Measurements from ENCODE around the gene ZNF423.

ZNF423 gene

DNA sequence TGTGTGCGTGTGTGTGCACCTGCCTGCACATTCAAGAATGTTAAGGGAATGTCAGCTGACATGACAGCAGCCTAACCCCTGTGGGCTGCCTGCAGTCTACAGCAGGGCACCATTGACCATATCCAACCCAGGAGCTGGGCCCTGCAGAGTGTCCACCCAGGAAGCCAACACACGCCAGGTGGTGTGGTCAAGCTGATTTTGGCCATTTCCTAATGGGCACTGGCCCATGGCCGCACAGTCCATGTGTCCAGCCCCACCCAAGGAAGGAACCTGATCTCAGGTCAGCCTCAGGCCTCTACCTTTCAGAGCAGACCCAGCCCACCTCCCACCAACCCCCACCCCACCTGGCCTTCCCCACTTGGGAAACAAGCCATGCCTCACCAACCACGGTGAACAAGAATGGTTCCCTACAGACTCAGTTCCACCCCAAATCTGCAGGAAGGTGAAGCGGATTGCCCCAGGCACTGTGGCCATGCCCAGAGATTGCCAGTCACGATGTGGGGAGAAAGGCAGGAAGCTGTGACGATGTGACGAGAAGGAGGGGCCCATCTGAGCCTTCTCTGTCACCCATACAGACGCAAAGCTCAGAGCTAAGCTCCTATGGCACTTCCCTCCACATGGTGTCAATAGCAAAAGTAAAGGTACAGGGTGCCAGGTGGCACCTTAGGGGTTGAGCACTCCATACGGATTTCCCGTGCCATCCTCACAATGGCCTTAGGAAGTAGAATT, 77.5 kb downstream of the ZNF423 start:
- DNase-seq = no peak

GRCh38 chr16:49776734-49777133, 79.2 kb downstream of the ZNF423 start:
- no peak for DNase-seq

- no peak for DNase-seq
Observed at GRCh38 chr16:49776085-49776595, 79.8 kb downstream of the ZNF423 start.

DNA sequence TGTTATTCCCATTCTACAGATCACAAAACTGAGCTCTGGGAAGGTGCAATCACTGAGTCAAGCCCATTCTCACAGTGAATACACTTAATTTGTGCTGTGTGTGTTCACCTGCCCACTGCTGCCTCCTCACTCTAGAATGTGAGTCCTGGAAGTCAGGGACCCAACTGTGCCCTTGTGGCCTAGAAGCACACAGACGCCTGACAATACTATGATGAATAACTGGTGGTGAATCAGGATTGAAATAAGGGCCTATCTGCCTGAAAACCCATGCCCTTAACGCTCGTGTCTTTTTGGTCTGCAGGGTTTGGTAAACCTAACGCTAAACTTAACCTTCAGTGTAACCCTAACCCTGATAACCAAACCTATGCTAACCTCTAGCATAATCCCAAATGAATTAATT, 80.3 kb downstream of the ZNF423 start:
- no peak for DNase-seq

DNA sequence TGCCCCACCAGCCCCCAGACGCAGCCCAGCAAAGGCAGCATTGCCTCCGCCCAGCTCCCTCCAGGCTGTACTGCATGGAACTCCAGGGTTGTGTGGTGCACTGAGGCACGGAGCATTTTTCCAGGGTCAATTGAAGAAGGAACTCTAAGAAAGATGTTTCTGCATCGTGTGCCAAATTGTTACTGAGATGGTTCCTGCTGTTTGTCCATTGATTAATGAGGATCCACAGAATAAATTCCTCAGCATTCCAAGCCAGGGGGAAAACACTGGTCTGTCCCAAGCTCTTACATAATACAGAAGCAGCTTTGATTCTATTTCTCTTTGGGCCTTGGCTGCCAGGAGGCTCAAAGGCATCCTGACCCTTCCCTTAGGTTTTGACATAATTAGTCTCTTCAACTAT, 80.9 kb downstream of the ZNF423 start:
- DNase-seq = no peak

- DNase-seq = no peak
Observed at GRCh38 chr16:49773534-49774475, 82.1 kb downstream of the ZNF423 start.

DNA sequence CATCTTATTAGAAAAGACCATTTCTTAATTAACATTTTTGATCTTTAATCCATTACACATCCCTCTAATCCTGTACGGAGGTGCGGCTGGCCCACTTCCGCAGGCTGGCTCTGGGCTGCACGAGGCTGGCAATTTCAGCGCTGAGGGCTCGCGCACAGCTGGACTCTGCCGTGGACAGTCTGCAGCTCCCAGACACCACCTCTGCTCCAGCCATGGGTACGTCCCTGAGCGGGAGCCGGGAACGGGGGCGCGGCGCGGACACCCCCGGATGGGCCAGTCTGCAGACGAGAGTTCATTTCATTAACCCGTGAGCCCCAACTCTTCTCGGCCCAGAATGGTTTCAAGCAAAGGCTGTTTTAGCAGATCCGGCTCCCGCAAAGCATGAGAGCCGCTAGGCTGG, 87.9 kb downstream of the ZNF423 start:
- DNase-seq = no peak

GRCh38 chr16:49767414-49767813, 88.5 kb downstream of the ZNF423 start:
- DNase-seq = no peak

- DNase-seq = no peak
Observed at GRCh38 chr16:49766225-49766624, 89.7 kb downstream of the ZNF423 start.

GRCh38 chr16:49763826-49764225, 92.1 kb downstream of the ZNF423 start:
- DNase-seq = no peak

DNA sequence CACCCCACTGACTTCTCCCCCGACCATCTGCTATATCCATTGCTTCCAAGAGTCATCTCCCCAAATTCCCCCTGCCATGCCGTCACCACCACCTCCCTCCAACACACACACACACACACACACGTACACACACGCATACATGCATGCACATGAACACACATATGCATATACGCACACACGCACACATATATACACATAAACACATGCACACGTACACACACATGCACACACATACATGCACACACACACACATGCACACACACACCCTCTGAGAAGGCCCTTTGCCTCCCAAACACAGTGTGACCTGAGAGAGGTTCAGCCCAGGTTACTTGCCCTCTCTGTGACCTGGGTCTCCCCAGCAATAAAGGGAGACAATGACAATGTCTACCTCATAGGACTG, 95.1 kb downstream of the ZNF423 start:
- no peak for DNase-seq

DNA sequence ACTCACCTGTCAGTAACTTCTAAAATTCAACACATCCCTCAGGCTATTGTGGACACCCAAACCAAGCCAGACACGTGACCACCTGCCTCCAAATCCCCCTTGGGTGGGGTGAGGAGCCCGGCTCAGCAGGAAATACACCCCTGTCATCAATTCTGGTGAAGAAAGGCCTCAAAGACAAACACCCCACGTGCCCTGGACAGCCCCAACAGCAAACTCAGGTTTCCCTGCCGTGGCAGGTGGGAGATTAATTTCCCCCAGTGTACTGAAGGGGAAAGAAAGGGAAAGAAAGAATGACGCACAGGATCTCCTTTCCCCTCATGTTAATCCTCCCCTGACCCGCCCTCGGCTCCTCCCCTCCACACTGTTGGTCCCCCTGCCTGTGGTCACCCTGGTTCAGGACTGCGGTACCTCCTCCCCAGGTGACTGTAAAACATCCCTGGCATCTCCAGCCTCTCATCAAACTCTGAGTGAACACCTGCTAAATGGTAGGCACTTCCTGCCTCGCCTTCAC, 98.3 kb downstream of the ZNF423 start:
- no peak for DNase-seq

DNA sequence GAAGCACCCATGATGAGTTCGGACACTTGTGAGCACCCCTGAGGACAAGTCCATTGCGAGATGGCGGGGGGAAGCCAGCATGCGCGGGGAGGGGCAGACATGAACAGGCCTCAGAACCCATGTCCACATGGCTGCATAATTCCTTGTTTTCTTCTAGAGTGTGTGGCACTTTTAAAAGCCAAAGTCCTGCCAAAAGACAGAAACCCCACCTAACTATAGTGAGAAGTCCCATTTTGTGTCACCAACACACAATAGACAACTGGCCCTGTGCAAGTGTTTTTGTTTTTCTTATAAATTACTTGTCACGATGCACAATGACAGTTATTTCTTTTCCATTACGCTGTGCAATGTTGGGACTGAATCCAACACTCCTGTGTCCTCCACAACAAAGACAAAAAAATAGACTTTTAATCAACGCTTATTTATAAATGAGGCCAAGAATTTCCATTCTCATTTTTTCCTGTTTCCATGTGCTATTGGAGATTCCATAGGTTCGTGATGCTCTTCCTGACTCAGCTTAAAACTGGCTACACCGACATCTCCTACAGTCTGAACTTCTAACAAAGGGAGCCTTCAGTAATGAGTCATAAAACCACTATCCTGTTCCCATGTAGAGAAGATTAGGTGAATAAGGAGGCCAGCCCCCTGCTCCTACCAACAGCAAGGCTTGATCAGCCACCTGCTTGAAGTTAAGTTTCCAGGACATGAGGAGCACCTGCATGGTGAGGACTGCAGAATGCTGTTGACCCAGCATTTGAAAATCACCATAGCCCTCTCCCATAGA, 98.9 kb downstream of the ZNF423 start:
- DNase-seq = no peak

DNA sequence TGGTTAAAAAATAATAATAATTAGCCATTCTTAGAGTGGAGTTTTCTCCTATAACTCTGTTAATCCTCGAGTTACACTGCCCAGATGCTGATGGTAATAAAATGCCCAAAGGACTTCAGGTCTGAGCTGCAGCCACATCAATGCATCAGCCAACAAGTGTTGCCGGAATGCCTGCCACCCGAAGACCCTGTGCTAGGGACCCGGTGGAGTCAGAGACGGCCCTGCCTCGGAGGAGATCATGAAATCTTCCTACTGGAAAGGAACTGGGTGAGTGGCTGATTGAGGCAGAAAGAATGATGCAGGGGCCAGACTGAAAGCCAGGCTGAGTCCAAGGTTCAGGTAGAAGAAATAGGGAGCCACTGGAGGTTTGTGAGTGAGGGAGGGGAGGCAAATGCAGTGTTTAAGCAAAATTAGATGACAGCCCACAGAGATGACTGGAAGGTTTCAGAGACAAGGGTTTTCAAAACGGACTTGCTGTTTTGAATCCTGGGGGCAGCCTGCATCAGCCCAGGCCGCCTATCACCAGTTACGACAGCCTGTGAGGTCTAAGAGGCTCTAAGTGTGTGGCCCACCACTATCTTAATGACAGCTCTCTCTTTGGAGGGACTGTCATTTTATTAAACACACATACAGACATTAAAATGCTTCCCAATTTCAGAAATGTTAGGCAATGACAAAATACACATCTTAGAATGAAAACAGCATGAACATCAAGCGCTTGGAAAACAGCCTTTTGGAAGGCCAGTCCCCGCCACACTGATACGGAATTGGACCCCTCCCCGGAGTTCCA, 100.0 kb downstream of the ZNF423 start:
- DNase-seq = no peak

GRCh38 chr16:49755313-49755620, 100.6 kb downstream of the ZNF423 start:
- no peak for DNase-seq

DNA sequence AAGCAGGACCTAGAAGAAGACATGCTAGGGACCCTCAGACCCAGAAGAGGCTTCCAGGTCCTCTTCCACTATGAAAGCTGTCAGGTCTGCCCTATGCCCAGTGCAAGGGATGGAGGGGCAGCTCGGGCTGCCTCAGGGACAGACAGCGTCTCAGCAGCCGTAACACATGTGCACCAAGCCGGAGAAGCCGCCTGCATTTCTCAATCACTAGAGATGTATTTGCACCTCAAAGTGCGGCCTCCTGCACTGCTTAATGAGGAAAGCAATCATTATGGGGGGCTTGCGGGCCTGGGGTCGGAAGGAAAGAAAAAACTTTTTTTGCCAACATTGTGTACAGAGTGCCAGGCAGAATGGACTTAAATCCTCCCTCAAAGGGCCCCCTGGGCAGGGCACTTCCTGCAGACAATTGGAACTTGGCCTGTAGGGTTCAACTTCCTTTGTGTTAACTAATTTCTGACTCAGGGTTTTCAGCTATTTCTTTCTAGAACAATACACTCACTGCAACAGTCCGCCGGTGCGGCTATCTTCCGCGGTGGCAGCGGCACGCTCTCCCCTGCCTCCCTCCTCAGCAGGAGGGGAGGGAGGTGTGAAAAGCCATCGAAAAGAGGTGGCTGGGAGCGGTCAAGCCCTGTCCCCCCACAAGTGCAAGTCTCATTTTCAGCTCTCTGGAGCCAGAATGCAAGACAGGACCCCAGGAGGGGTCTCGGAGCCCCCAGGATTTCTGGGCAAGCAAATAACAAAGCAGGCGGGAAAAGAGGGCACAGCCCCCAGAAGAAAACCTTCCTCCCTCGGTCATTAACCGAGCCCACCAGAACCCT, 101.2 kb downstream of the ZNF423 start:
- DNase-seq = no peak

DNA sequence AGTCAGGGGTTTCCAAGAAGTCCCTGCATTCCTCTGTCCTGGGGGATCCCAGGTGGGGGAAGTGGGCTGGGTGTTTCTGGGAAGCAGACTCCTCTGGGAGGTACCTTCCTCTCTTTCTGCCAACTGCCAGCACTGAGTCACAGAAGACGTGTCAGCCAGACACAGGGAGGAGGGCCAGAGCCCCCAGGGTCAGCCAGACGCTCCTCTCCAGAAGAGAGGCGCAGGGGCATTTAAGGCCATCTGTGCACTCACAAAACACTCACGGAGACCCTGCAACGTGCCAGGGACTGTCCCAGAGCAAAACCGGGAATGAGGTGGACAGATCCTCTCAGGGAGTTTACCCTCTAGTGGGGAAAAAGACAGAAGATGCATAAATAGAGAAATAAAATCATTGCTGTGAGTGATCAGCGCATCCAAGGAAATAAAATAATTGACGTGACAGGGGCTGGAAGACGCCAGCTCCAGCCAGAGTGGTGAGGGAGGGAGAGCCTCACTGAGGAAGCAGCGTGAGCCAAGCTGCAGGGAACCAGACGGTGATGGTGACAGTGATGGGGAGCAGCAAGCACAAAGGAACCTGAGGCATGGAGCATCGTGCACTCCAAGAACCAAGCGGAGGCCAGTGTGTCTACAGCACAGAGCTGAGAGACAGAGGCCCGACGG, 105.4 kb downstream of the ZNF423 start:
- DNase-seq = no peak

- DNase-seq = no peak
Observed at GRCh38 chr16:49749816-49750215, 106.1 kb downstream of the ZNF423 start.

GRCh38 chr16:49748322-49748721, 107.6 kb downstream of the ZNF423 start:
- DNase-seq = no peak

GRCh38 chr16:49747654-49748053, 108.3 kb downstream of the ZNF423 start:
- no peak for DNase-seq

DNA sequence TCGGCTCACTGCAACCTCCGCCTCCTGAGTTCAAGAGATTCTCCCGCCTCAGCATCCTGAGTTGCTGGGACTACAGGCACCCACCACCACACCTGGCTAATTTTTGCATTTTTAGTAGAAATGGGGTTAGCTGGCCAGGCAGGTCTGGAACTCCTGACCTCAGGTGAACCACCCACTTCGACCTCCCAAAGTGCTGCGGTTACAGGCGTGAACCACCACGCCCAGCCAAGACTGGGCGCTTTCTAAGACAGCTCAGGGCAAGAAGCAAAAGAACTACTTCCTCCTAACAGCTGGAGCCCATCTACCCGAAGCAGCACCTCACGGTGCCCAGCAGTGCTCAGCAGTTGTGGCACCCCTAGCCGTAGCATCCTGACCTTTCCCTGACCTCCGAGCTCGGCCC, 109.4 kb downstream of the ZNF423 start:
- DNase-seq = no peak

Measured in CD4-positive, alpha-beta T cell treated with Interleukin-4 for 4 hours (primary cell).